Stimulated activated CD8-positive, alpha-beta memory T cell treated with anti-CD3 and anti-CD28 coated beads, Interleukin-15, amount 100 ng/mL, for 4 hours (primary cell): ENCODE measurements around the gene KCNQ4.

Experiments
- DNase-seq, 2 donors: peaks; one replicate each; pipeline ENCODE4 v3.0.0-alpha.2; 2020; ENCODE audit warnings: low read depth in 2 of 2

Gene KCNQ4

DNA sequence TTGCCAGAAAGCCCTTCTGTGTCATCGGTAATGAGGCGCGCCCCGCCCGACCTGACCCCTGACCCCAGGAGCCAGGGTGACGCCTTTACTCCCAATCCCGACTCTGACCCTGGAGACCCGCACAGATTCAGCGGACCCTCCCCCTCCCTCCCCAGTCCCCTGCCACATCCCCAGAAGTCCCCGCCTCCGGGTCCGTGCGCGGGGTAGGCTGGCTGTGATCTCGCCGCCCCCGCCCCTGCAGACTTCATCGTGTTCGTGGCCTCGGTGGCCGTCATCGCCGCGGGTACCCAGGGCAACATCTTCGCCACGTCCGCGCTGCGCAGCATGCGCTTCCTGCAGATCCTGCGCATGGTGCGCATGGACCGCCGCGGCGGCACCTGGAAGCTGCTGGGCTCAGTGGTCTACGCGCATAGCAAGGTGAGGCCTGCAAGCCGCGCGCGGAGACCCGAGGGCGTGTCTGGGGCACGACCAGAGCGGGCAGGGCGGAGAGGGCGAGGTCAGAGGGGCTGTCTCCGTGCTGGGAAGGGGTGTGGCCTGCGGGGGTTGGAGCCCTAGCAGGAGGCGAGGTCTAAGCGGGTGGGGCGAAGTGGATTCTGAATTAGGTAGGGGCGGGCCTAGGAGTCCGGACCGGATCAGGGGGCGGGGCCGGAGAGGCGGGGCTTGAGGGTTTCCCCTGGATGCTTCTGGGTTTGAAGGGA, 34.8 kb downstream of the KCNQ4 start:
- peak; percentile 63 to 72 for DNase-seq

DNA sequence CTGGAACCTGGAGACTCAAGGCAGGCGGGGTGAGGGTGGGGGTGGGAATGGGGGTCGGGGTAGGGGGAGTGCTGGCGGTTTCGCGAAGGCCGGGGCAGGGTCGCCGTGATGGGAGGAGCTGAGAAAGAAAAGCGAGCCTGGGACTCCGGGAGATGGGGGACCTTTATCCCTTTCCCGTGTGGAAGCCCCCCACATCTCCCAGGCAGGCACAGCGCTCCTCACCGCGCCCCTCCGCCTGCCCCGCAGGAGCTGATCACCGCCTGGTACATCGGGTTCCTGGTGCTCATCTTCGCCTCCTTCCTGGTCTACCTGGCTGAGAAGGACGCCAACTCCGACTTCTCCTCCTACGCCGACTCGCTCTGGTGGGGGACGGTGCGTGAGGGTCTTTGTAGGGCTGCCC, 35.5 kb downstream of the KCNQ4 start:
- DNase-seq: no peak

DNA sequence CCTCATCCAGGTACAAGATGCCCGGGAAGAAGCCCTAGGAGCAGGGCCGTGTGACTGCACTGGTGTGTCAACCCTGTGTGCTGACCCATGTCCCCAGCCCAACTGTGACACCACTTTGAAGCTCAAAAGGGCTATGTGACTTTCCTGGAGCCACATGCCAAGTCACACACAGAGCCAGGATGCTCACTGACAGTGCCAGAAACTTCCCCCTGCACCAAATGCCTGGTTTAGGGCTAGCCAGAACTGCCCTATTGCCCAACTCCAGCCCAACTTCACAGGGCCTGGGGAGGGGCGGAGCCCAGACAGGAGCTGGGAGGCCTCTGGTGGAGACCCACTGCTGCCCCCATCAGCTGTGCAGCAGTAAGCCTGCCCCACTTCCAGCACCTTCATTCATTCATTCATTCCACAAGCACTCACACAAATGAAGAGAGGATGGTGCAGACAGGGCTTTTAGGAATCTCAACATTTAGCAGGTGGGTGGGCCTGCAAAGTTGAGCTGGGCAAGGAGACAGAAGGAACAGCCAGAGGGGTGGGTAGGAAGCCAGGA, 36.7 kb downstream of the KCNQ4 start:
- no peak for DNase-seq

DNA sequence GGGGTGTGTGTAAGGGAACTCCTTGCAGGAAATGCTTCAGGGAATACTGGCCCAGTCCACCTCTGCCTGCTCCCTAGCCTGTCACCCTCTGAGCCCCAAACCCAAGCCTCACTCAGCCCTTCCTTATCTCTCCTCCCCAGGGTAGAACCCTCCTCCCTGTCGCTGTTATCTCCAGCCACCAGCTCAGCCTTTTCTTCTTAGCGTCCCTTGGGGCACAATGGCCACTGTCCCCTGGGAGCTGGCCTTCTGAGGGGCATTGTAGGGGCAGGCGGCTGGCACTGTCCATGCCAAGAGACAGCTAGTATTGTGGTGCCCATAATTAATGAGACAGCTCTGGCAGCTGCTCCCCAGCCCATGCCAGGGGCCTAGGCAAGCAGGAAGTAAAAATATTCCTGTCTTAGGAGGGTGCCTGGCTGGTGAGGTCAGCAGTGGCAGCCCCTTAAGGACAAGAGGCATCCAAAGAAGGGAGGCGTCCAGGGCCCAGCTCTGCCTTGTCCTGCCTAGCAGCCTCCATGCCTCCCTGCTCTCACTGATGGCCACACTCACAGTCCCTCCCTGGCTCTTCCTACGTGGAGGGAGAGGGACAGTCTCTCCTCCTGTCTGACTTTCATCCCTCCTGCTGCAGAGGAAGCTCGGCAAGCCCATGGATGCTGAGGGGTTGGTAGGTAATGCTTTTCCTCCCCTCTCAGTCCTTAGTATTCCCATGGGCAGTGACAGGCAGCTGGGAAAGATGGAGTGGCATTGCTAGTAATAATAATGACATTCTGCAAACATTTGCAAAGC, 37.5 kb downstream of the KCNQ4 start:
- DNase-seq: no peak

GRCh38 chr1:40822890-40823289, 39.3 kb downstream of the KCNQ4 start:
- DNase-seq: no peak

GRCh38 chr1:40823345-40823744, 39.8 kb downstream of the KCNQ4 start:
- DNase-seq: no peak

- no peak for DNase-seq
Measured at GRCh38 chr1:40823983-40824382, 40.4 kb downstream of the KCNQ4 start.

- DNase-seq: no peak
Measured at GRCh38 chr1:40824591-40825434, 41.2 kb downstream of the KCNQ4 start.

DNA sequence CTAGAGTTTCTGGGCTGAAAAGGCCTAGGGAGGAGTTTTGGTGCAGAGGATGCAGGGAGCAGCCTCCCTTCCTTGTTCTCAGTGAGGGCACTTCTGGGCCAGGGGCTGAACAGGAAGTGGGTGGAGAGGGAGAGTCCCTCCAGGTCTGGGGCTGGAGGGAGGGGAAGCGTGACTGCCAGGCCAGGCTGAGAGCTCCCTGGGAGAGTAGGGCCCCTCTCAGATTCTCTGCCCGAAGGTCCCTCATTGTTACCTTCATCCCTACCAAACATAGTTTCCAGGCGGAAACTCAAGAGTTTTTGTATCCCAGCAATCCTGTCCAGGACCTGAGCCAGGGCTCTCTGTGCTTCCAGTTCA, 41.8 kb downstream of the KCNQ4 start:
- no peak for DNase-seq

DNA sequence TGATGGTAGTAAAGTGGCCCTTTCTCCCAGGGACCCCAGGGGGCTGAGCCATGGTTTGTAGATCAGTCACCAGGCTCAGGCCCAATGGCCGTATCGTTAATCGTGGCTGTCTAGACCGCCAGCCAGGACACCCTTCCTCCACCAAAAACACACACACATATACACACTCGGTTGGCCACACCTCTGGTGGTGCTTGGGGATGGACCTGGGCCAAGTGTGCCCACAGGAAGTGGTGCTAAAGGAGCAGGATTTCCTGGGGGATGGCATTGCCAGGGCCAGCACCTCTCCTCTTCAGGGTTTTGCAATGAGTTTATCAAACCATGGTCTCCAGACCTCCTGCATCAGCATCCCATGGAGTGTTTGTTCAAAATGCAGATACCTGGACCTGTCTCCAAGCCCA, 42.4 kb downstream of the KCNQ4 start:
- no peak for DNase-seq

DNA sequence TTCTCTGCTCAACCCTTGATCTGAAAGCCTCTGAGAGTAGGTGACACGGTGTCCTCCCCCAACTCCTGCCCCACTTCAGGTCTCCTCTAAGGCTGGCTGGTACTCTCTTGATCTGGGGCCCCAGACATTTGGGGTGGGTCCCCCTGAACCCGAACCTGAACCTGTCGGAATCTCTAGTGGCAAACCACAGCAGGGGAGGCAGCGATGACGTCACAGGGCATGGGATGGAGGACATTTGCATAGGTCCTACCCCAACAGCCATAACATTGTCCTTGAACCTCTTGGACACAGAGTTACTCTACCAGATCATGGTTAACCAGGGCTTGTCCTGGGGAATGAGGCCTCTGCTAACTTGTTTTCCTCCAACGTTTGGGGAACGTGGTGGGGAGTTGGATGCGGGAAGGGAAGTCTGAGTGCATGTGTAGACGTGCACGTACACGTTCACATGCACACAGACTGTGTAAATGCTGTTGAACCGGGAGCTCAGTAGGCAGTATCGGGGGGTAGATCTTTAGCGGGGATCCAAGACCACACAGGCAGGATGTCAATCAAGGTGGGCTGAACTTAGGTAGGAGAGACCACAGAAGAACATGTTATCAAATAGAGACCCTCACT, 46.2 kb downstream of the KCNQ4 start:
- DNase-seq: no peak

DNA sequence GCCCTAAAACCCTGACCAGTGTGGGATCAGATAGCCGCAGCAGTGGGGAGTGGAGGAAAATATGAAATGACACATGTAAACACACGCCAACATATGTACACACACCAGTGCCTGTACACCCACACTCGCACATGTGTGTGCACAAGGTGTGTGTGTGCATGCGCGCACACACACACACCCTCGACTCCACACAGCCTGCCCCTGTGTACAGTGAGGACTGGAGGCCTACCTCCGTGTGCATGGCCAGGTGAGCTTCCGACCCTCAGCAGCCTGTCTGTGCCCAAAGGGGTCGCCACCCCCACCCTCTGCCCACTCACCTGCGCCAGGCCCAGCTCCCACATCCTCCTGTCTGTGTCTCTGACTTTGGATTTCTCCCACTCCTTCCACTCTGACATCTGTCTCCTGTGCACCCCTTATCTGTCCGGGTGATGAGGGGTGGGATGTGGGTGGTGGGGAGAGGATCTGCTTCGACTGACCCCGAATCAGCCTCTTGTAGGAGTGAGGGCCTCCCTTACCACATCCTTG, 46.9 kb downstream of the KCNQ4 start:
- DNase-seq: no peak

DNA sequence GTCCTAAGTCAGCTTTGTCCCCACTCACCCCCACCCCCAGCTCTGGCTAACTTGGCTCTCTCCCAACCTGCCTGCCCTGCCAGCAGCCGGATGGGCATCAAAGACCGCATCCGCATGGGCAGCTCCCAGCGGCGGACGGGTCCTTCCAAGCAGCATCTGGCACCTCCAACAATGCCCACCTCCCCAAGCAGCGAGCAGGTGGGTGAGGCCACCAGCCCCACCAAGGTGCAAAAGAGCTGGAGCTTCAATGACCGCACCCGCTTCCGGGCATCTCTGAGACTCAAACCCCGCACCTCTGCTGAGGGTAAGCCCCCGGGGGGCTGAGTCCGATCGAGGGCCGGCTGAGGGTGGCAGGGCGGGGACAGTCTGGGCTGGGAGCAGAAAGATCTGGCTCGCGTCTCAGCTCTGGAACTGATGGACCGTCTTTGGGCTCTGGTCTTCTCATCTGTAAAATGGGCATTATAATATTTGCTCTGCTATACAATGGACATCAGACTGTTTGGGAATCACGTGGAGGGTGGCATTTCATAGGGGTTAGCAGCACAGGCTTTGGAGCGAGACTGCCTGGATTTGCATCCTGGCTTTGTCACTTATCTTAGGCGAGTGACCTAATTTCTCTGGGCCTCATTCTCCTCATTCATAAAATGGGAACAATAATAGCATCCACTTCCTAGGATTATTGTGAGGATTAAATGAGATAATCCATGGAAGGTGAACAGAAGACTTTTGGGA, 47.6 kb downstream of the KCNQ4 start:
- no peak for DNase-seq

- no peak for DNase-seq
Measured at GRCh38 chr1:40833979-40834378, 50.4 kb downstream of the KCNQ4 start.

GRCh38 chr1:40834968-40835545, 51.5 kb downstream of the KCNQ4 start:
- no peak for DNase-seq

GRCh38 chr1:40836283-40836682, 52.7 kb downstream of the KCNQ4 start:
- no peak for DNase-seq

DNA sequence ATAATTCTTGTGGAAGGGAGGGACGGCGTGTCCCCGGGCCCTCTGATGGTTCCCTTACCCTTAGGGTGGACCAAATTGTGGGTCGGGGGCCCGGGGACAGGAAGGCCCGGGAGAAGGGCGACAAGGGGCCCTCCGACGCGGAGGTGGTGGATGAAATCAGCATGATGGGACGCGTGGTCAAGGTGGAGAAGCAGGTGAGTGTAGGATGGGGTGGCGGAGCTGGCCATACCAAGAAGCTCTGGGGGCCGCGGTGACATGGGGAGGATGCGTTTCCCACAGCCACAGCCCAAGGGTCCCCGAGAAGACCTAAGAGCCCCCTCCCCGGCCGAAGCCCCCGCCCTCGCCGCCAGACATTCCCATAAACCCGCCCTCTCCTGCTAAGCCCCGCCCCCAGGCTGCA, 54.0 kb downstream of the KCNQ4 start:
- DNase-seq: no peak

DNA sequence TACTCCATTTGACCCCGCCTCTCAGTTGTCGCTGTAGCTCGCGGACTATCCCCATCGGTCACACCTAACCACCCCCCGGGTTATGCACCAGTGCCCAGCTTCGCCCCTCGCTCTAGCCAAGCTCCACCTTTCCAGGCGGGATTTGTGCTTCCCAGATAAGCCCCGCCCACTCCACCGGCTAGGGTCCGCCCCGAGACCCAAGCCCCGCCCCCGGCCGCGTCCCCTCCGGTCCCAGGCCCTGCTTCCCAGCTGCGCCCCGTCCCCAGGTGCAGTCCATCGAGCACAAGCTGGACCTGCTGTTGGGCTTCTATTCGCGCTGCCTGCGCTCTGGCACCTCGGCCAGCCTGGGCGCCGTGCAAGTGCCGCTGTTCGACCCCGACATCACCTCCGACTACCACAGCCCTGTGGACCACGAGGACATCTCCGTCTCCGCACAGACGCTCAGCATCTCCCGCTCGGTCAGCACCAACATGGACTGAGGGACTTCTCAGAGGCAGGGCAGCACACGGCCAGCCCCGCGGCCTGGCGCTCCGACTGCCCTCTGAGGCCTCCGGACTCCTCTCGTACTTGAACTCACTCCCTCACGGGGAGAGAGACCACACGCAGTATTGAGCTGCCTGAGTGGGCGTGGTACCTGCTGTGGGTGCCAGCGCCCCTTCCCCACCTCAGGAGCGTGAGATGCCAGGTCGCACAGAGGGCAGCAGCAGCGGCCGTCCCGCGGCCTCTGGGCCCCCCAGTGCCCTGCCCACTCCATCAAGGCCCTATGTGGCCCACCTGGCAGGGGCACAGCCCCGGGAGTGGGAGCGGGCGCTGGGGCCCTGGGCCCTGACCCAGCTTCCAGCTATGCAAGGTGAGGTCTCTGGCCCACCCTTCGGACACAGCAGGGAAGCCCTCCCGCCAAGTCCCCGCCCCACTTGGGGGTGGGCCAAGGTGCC, 54.7 kb downstream of the KCNQ4 start:
- DNase-seq: no peak
